Measurements from ENCODE around the gene PRPF40A.

The PRPF40A gene

GRCh38 chr2:152606081-152606480 is 111.2 kb downstream of the PRPF40A start:
- TF ChIP-seq CTCF (IDR thresholded peaks at IDR 0.05; ENCODE audit: insufficient read depth, low read depth, low read length, missing control alignments): no peak

GRCh38 chr2:152603166-152603565 is 114.1 kb downstream of the PRPF40A start:
- DNase-seq (ENCODE audit: low read depth): no peak
- no peak overlapping the region for H3K4me3 ChIP-seq (ENCODE audit: low read depth, low read length)
- no peak for TF ChIP-seq CTCF (IDR thresholded peaks at IDR 0.05; ENCODE audit: insufficient read depth, low read depth, low read length, missing control alignments)

More at GRCh38 chr2:152606081-152606480, 111.2 kb downstream of the PRPF40A start:
- no peak for DNase-seq (ENCODE audit: low read depth)
- no peak overlapping the region for H3K4me3 ChIP-seq (ENCODE audit: low read depth, low read length)

- H3K4me3 ChIP-seq (ENCODE audit: low read depth, low read length): no peak overlapping the region
- TF ChIP-seq CTCF (IDR thresholded peaks at IDR 0.05; ENCODE audit: insufficient read depth, low read depth, low read length, missing control alignments): no peak
- DNase-seq (ENCODE audit: low read depth): no peak
Observed at GRCh38 chr2:152602750-152603149, 114.5 kb downstream of the PRPF40A start.

Data from GM12865 (cell line).